Endothelial cell of umbilical vein (primary cell): ENCODE data around the gene API5. TPM values are rescaled to one million over a fixed set of nuclear protein-coding genes. Genes with fewer than 3 reads are reported as not detected.

Experiments
- BruUV-seq: library from RNA; stranded (reverse); fragments of 400-500 nt; replicated peaks from 2 replicates; lab custom pipeline; 2021; lab: Mats Ljungman, UMichigan
- CTCF ChIA-PET: fragments of 300-600, 350-600 bp; sonication (Branson Sonifier 250); formaldehyde crosslinking; loops from one replicate; lab custom pipeline; 2021; ENCODE audit warnings: antibody characterized with exemption, inconsistent platforms; lab: Charles Lee
- POLR2A ChIA-PET: fragments of 300-600, 350-600 bp; sonication (Branson Sonifier 250); formaldehyde crosslinking; loops from one replicate; lab custom pipeline; 2021; ENCODE audit warnings: antibody characterized with exemption, inconsistent platforms; lab: Charles Lee
- DNase-seq: peaks from one replicate; pipeline ENCODE4 v3.0.0-alpha.2; 2011; ENCODE audit warnings: low read depth, low spot score
- FAIRE-seq: peaks from 2 replicates; lab custom pipeline; 2011; peaks lifted over from hg19 to GRCh38; lab: Jason Lieb, UNC
- H2AFZ ChIP-seq: 2 replicates; pipeline ENCODE4 v1.6.0; 2012; ENCODE audit warnings: low read depth, low read length, control low read depth, inconsistent platforms
- H3K27ac ChIP-seq: 2 replicates; pipeline ENCODE4 v1.5.1; 2011; ENCODE audit warnings: low read depth, mild to moderate bottlenecking, control low read depth, low read length, moderate library complexity; ENCODE audit not compliant: insufficient read depth
- H3K27me3 ChIP-seq, 2 experiments: 2 replicates each; pipeline versions ENCODE4 v1.6.0 to v1.6.1; 2011; ENCODE audit warnings: low read length in 2 of 2, mixed read lengths in 1 of 2; ENCODE audit not compliant: control insufficient read depth in 2 of 2, insufficient read depth in 2 of 2
- H3K36me3 ChIP-seq, 2 experiments: 2 replicates in 1 of 2; 3 replicates in 1 of 2; pipeline ENCODE4 v1.5.1; 2011; ENCODE audit warnings: low read length in 2 of 2, mild to moderate bottlenecking in 1 of 2, moderate library complexity in 1 of 2; ENCODE audit not compliant: control insufficient read depth in 2 of 2, insufficient read depth in 2 of 2; ENCODE audit errors: extremely low read depth in 1 of 2
- H3K4me1 ChIP-seq: 3 replicates; pipeline ENCODE4 v1.5.1; 2011; ENCODE audit warnings: mild to moderate bottlenecking, low read length; ENCODE audit not compliant: control insufficient read depth, insufficient read depth; ENCODE audit errors: extremely low read depth
- H3K4me2 ChIP-seq: 2 replicates; pipeline ENCODE4 v1.6.1; 2011; ENCODE audit warnings: low read length, control low read depth, mixed read lengths; ENCODE audit not compliant: insufficient read depth
- H3K4me3 ChIP-seq, 3 experiments: fragments of 200-600 bp in 1 of 3; sonication (generic), shearing (Covaris generic) in 1 of 3; replicated peaks in 1 of 3; 2 replicates each; pipeline ENCODE4 v1.5.1; 2011 to 2016; ENCODE audit warnings: control low read depth in 3 of 3, low read length in 3 of 3, mild to moderate bottlenecking in 2 of 3, inconsistent platforms in 1 of 3, low read depth in 1 of 3, moderate library complexity in 1 of 3; ENCODE audit not compliant: insufficient read depth in 1 of 3
- H3K79me2 ChIP-seq: 2 replicates; pipeline ENCODE4 v1.6.0; 2012; ENCODE audit warnings: low read length, inconsistent platforms; ENCODE audit not compliant: control insufficient read depth, insufficient read depth
- H3K9ac ChIP-seq: replicated peaks from 2 replicates; pipeline ENCODE3; 2011; ENCODE audit warnings: low read length, control low read depth; ENCODE audit not compliant: insufficient read depth; ENCODE audit errors: extremely low read depth
- H3K9me1 ChIP-seq: replicated peaks from 3 replicates; pipeline ENCODE4 v1.6.0; 2011; ENCODE audit warnings: mild to moderate bottlenecking, low read length; ENCODE audit not compliant: control insufficient read depth, insufficient read depth; ENCODE audit errors: extremely low read depth
- H3K9me3 ChIP-seq: replicated peaks from 2 replicates; pipeline ENCODE4 v1.5.1; 2012; ENCODE audit warnings: low read length, inconsistent platforms; ENCODE audit not compliant: control insufficient read depth, insufficient read depth
- H4K20me1 ChIP-seq: replicated peaks from 2 replicates; pipeline ENCODE3; 2011; ENCODE audit warnings: mild to moderate bottlenecking, low read length; ENCODE audit not compliant: control insufficient read depth, insufficient read depth; ENCODE audit errors: extremely low read depth
- CTCF ChIP-seq, 2 donors: IDR thresholded peaks; 1 replicate in 1 of 2; 2 replicates in 1 of 2; pipeline ENCODE4 v1.5.1; 2011; ENCODE audit warnings: low read length in 2 of 2, mild to moderate bottlenecking in 2 of 2, moderate library complexity in 2 of 2, control low read depth in 1 of 2, inconsistent platforms in 1 of 2, low read depth in 1 of 2; ENCODE audit not compliant: insufficient read depth in 1 of 2; ENCODE audit errors: extremely low read depth in 1 of 2
- EZH2 ChIP-seq: IDR thresholded peaks from 2 replicates; pipeline ENCODE4 v1.6.1; 2012; ENCODE audit warnings: borderline replicate concordance, low read depth, mild to moderate bottlenecking, moderate library complexity, low read length, inconsistent platforms; ENCODE audit not compliant: severe bottlenecking
- FOS ChIP-seq: IDR thresholded peaks from 2 replicates; pipeline ENCODE4 v1.6.1; 2011; ENCODE audit warnings: mild to moderate bottlenecking, low read length, moderate library complexity, borderline replicate concordance; ENCODE audit not compliant: insufficient read depth
- GATA2 ChIP-seq: IDR thresholded peaks from 2 replicates; pipeline ENCODE4 v1.7.0; 2011; ENCODE audit warnings: low read depth, mild to moderate bottlenecking, moderate library complexity, mixed read lengths, low read length; ENCODE audit not compliant: insufficient read length, insufficient read depth
- JUN ChIP-seq: IDR thresholded peaks from 2 replicates; pipeline ENCODE4 v1.6.1; 2011; ENCODE audit warnings: borderline replicate concordance, low read depth; ENCODE audit not compliant: insufficient read length, insufficient read depth
- MYC ChIP-seq: IDR thresholded peaks from one replicate; pipeline ENCODE4 v1.6.1; 2011; ENCODE audit warnings: mild to moderate bottlenecking, low read depth, low read length
- POLR2A ChIP-seq: IDR thresholded peaks from 2 replicates; pipeline ENCODE4 v1.6.1; 2012; ENCODE audit warnings: low read depth, mild to moderate bottlenecking, control low read depth, low read length
- POLR2AphosphoS5 ChIP-seq: IDR thresholded peaks from 2 replicates; pipeline ENCODE4 v1.6.1; 2012; ENCODE audit warnings: low read depth, mild to moderate bottlenecking, control low read depth, low read length, moderate library complexity; ENCODE audit not compliant: insufficient read depth
- dilution Hi-C: fragments of 300-500 bp; cut with MboI; formaldehyde crosslinking; loops from one replicate; pipeline ENCODE4 v1.15.0; 2019; ENCODE audit warnings: low sequenced_read_pairs; ENCODE audit not compliant: extremely low pct_ligation_motif_present
- intact Hi-C: fragments of 100-400 bp; cut with micrococcal nuclease; formaldehyde crosslinking; loops from one replicate; pipeline ENCODE4 v1.10.0; 2022
- polyA plus RNA-seq, 4 experiments: library from polyadenylated mRNA; depleted of rRNA in 3 of 4; stranded (reverse) in 3 of 4; unstranded in 1 of 4; fragments of >200 nt; gene quantifications; 2 replicates each; pipeline versions ENCODE4 v1.2.1 to v1.2.3, GENCODE V29; 2011 to 2012; ENCODE audit warnings: missing spikeins in 1 of 4
- total RNA-seq: library from RNA; stranded (reverse); gene quantifications from 2 replicates; pipeline ENCODE4 v1.2.3, GENCODE V29; 2021
- TF ChIP-seq, protein P1 (sequence below): IDR thresholded peaks from 2 replicates; pipeline ENCODE4 v1.6.1; 2011; ENCODE audit not compliant: insufficient read depth, insufficient read length

Gene API5
- total and polyA plus RNA-seq, 2 donors (not counting 3 experiments of a cell fraction or from before 2014, with no cell fraction given), result 26.5 to 103 TPM

DNA sequence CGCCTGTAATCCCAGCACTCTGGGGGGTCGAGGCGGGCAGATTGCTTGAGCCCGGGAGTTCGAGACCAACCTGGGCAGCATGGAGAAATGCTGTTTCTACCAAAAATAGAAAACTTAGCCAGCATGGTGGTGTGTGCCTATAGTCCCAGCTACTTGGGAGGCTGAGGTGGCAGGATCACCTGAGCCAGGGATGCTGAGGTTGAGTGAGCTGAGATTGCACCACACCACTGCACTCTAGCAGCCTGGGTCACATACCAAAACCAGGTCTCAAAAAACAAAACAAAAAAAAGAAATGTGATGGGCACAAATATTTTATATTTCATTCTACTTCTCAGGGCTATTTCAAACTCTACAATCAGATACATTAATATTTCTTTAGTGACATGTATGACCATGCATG, 72.6 kb downstream of the API5 start:
- no peak overlapping the region for H3K4me2 ChIP-seq
- no peaks in the 10 kb centered on the region for H3K27me3 ChIP-seq
- no peaks in the 10 kb centered on the region for H3K9me3 ChIP-seq
- H3K9me1 ChIP-seq, result no peaks in the 10 kb centered on the region
- H3K27ac ChIP-seq, result no peak overlapping the region
- no peaks in the 10 kb centered on the region for H3K4me1 ChIP-seq
- no peaks in the 10 kb centered on the region for H3K79me2 ChIP-seq
- no TSS peak for BruUV-seq
- ChIA-PET POLR2A (no interaction called here), CTCF (interaction anchor here (1.0 kb wide), 1 partner anchor 467 kb away, joined by 3 read pairs; no protein-coding TSS in a partner anchor)
- H3K4me3 ChIP-seq, result no peak overlapping the region
- peaks cover under 1 to 1% of the 10 kb centered on the region in 2 experiments for H3K36me3 ChIP-seq
- dilution Hi-C loops, result no loop called here
- no peak for FAIRE-seq
- no peaks in the 10 kb centered on the region for H4K20me1 ChIP-seq
- TF ChIP-seq, protein P1, sequence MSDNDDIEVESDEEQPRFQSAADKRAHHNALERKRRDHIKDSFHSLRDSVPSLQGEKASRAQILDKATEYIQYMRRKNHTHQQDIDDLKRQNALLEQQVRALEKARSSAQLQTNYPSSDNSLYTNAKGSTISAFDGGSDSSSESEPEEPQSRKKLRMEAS, result no peak
- TF ChIP-seq POLR2A (no peak), MYC (no peak), POLR2AphosphoS5 (no peak), CTCF (IDR thresholded peaks at IDR 0.05; ENCODE audit: extremely low read depth in 1 of 2, insufficient read depth in 1 of 2, low read depth in 1 of 2, low read length in 2 of 2) (no peak), GATA2 (no peak), JUN (no peak), EZH2 (no peak), FOS (no peak)
- intact Hi-C loops, result no loop called here
- H2AFZ ChIP-seq, result no peak overlapping the region
- DNase-seq, result no peak
- H3K9ac ChIP-seq, result no peak overlapping the region
